ENCODE results near the gene DIP2C. TPM values are rescaled to one million over a fixed set of nuclear protein-coding genes. Genes with fewer than 3 reads are reported as not detected.
A peak's percentile ranks its signal among the peaks of the same experiment; 100 is the strongest.

Gene DIP2C
- total RNA-seq, 6 experiments from 2014 or later = 23.2 to 28.9 (median 26.3) TPM

DNA sequence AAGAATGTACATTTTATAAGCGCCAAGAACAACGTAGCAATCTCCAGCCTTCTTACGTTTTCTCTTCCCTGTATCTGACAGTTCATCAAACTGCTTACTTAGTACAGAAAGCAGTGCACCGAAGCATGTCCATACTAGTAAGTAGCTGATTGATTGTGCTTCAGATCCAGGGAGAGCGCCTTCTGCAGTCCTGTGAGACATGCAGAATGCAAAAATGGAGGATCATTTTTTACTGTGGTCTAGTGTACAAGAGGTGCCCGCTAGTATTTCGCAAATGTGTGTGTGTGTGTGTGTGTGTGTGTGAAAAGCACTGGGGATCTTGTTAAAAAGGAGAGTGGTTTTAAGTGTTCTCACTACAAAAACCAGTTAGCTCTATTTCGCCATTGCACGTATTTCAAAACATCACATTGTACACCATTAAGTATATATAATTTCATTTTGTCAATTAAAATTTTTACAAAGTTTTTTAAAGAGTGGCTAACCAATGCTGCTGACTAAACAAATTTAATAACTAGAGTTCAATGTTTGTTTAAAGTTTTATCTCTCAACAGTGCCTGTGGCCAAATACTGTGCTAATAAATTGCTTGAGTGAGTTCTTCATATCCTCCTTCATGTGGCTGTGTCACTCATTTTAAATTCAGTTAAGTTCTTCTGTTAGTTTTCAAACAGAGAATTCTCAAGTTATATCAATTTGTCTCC lies 454.6 kb downstream of the DIP2C start:
- Mint-ChIP-seq H3K4me3 (no peak overlapping the region), H3K9me3 (no peaks in the 10 kb centered on the region), H3K27me3 (ENCODE audit: insufficient read depth) (no peaks in the 10 kb centered on the region), H3K4me1 (ENCODE audit: low read depth) (peaks cover 11% of the 10 kb centered on the region), H3K36me3 (ENCODE audit: low read depth) (no peaks in the 10 kb centered on the region), H3K27ac (no peak overlapping the region)
- no peak for TF ChIP-seq CTCF (IDR thresholded peaks at IDR 0.05)
- no peak for DNase-seq

- Mint-ChIP-seq H3K36me3 (ENCODE audit: low read depth) (no peaks in the 10 kb centered on the region), H3K27me3 (ENCODE audit: insufficient read depth) (no peaks in the 10 kb centered on the region), H3K4me3 (no peak overlapping the region), H3K4me1 (ENCODE audit: low read depth) (peaks cover 4% of the 10 kb centered on the region; the same call in 1 of the 2 replicates), H3K27ac (no peak overlapping the region), H3K9me3 (no peaks in the 10 kb centered on the region)
- DNase-seq = no peak
- no peak for TF ChIP-seq CTCF (IDR thresholded peaks at IDR 0.05)
Measured at GRCh38 chr10:232878-233277, 456.6 kb downstream of the DIP2C start.

DNA sequence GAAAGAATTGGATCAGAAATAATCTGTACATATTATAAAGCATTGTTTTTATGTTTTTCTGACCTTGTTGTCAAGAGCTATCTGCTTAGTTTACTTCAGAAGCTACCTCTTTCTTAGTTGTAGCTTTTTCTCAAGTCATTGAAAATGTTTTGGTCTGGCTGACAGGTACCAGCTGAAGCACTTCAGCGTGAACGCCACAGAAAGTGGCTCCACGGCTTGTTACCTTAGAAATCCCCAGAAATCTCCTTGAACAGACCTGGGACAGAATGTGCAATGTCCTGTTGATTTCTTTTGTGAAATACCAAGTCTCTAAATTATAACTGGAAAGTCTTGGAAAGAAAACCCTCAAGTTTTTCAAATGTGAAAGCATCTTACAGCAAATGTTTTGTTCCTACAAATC lies 457.4 kb downstream of the DIP2C start:
- no peaks in the 10 kb centered on the region for H3K36me3 Mint-ChIP-seq (ENCODE audit: low read depth)
- TF ChIP-seq CTCF (IDR thresholded peaks at IDR 0.05) = no peak
- no peak overlapping the region for H3K27ac Mint-ChIP-seq
- no peak overlapping the region for H3K4me3 Mint-ChIP-seq
- H3K27me3 Mint-ChIP-seq (ENCODE audit: insufficient read depth) = no peaks in the 10 kb centered on the region
- H3K4me1 Mint-ChIP-seq (ENCODE audit: low read depth) = peaks cover 5% of the 10 kb centered on the region
- H3K9me3 Mint-ChIP-seq = no peaks in the 10 kb centered on the region
- no peak for DNase-seq

DNA sequence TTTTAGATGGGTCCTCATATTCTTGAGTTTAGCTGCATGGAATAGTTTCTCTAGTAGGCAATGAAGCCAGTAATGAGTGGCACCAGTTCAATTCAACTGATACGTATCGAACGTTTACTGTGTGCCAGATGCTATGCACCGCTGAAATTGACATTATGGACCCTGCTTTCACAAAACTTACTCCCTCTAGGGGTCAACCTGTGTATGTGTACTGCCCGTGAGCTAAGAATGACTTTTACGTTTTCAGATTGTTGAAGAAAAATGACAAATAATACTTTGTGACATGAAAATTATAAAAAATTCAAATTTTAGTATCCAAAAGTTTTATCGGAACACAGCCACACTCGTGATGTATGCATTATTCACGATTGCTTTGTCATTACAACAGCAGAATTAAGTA lies 458.7 kb downstream of the DIP2C start:
- H3K9me3 Mint-ChIP-seq = no peaks in the 10 kb centered on the region
- no peaks in the 10 kb centered on the region for H3K27me3 Mint-ChIP-seq (ENCODE audit: insufficient read depth)
- TF ChIP-seq CTCF (IDR thresholded peaks at IDR 0.05) = peak; percentile 76
- peaks cover 6% of the 10 kb centered on the region for H3K4me1 Mint-ChIP-seq (ENCODE audit: low read depth)
- H3K4me3 Mint-ChIP-seq = no peak overlapping the region
- H3K36me3 Mint-ChIP-seq (ENCODE audit: low read depth) = no peaks in the 10 kb centered on the region
- DNase-seq = no peak
- no peak overlapping the region for H3K27ac Mint-ChIP-seq

- H3K36me3 Mint-ChIP-seq (ENCODE audit: low read depth) = no peaks in the 10 kb centered on the region
- H3K4me3 Mint-ChIP-seq = no peak overlapping the region
- no peak overlapping the region for H3K27ac Mint-ChIP-seq
- no peak for DNase-seq
- H3K9me3 Mint-ChIP-seq = no peaks in the 10 kb centered on the region
- no peaks in the 10 kb centered on the region for H3K27me3 Mint-ChIP-seq (ENCODE audit: insufficient read depth)
- TF ChIP-seq CTCF (IDR thresholded peaks at IDR 0.05) = no peak
- H3K4me1 Mint-ChIP-seq (ENCODE audit: low read depth) = peaks cover 5% of the 10 kb centered on the region; the same call in 1 of the 2 replicates
Measured at GRCh38 chr10:228366-228765, 461.1 kb downstream of the DIP2C start.

Measured in HFFc6 (cell line).